Putamen (tissue), 1 donor: ENCODE measurements around the gene TOPORS.

Experiments used
- DNase-seq: peaks from one replicate; pipeline ENCODE4 v3.0.0-alpha.2; 2016; ENCODE audit warnings: low spot score

Gene TOPORS

DNA sequence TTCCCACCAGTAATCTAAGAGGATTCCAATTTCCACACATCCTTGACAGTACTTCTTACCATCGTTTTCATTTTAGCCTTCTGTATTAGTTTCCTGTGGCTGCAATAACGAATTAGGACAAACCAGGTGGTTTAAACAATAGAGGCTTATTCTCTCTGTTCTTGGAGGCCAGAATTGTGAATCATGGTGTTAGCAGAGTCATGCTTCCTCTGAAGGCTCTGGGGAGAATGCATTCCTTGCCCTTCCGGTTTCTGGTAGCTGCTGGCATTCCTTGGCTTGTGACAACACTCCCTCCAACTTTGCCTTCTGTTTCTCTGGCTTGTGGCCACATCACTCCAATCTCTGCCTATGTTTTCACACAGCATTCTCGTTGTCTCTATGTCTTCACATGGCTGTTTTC, 49.9 kb downstream of the TOPORS start:
- no peak for DNase-seq

DNA sequence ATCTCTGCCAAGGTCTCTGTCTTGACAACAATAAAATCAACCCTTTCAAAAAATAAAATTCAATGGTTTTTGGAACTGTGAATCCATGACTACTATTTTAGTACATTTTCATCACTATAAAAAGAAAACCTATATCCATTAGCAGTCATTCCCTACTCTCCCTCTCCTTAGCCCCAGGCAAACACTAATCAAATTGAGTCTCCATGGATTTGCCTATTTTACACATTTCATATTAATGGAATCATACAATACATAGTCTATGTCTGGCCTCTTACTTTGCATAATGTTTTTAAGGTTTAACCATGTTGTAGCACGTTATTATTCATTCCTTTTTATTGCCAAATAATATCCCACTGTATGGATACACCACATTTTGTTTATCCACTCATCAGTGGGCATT, 50.5 kb downstream of the TOPORS start:
- DNase-seq = no peak

DNA sequence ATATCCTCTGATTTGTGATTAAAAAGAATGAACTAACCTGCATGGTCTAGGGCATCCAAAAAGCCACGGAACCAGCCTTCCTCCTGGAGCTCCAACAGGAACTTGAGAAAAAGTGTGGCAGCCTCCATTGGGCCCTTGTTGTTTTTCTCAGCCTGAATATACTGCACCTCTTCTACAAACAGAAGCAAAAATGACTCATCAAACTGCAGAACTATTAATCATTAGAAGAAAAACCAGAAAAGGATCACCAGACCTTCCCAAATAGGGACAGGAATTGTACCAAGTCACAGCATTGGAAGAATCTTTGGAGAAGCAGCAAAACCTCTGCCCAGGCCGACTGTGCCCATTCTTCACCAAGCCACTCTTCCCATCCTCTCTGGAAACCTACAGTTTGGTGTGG, 51.6 kb downstream of the TOPORS start:
- DNase-seq = no peak

DNA sequence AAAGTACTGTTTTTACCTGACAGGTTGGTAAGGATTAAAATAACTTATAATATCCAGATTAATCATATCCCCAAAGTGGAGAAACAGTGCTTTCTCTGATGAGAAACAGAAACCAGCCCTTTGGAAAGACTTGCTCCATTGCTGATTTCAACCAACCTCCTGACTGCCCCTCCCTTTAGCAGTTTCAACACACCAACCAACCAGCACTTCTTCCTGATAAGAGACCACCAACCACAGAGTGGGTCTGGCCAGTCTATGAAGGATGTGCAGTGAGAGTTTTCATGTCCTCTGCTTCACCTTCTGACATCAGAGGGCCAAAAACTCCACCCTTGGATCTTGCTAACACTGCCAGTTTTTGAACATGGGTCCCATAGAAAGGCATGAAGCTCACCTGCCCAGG, 54.5 kb downstream of the TOPORS start:
- DNase-seq = no peak

DNA sequence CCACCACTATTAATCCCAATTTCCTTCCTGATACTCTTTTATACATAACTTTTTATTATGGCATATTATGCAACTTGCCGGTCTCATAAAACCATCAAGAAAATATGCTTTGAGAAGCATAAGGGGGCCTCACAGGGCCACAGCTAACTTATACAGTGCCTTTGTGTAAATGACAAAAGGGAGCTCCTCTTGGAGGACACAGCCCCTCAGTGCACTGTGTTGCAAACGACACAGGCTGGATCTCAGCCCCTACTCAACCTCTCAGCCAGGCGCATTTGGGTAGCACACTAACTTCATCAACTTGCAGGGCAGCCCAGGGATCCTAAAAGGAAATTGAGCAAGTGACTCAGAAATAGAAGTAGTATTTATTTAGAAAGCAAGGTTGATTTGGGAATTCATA, 61.8 kb downstream of the TOPORS start:
- no peak for DNase-seq
